Measurements from ENCODE around the gene ALOX5. TPM values are rescaled to one million over a fixed set of nuclear protein-coding genes. Genes with fewer than 3 reads are reported as not detected.

The ALOX5 gene
- total RNA-seq, 4 donors from 2014 or later: 14.2 to 48.5 (median 21.2) TPM

GRCh38 chr10:45380903-45381620 lies 7.0 kb downstream of the ALOX5 start:
- intact Hi-C loops (cut with DNase I): no loop called here
- H3K36me3 ChIP-seq: no peaks in the 10 kb centered on the region
- H3K4me3 ChIP-seq: no peak overlapping the region
- H3K27ac ChIP-seq (replicated peaks in 1 of 4): peak overlapping the region in 1 of 4 donors; percentile 27
- DNase-seq (ENCODE audit: extremely low spot score): no peak
- H3K27me3 ChIP-seq: peaks cover 0 to 62% (median 0%) of the 10 kb centered on the region in 4 donors
- H3K9me3 ChIP-seq: no peaks in the 10 kb centered on the region
- whole genome bisulfite sequencing: 78% methylated on average over 5 of the region's 8 CpGs
- TF ChIP-seq CTCF (IDR thresholded peaks at IDR 0.05): no peak
- TF ChIP-seq EP300 (IDR thresholded peaks at IDR 0.05): no peak
- TF ChIP-seq POLR2AphosphoS5 (IDR thresholded peaks at IDR 0.05): peak in 1 of 2 donors; percentile 6
- TF ChIP-seq POLR2A (IDR thresholded peaks at IDR 0.05; ENCODE audit: low read depth): peak; percentile 9
- peaks cover 0 to 4% (median 0%) of the 10 kb centered on the region in 4 donors for H3K4me1 ChIP-seq

GRCh38 chr10:45382591-45382990 lies 8.6 kb downstream of the ALOX5 start:
- intact Hi-C loops (cut with DNase I): no loop called here
- H3K27ac ChIP-seq (replicated peaks in 1 of 4): no peak overlapping the region
- H3K9me3 ChIP-seq: no peaks in the 10 kb centered on the region
- H3K4me3 ChIP-seq: no peak overlapping the region
- no peak for DNase-seq (ENCODE audit: extremely low spot score)
- no peak for TF ChIP-seq EP300 (IDR thresholded peaks at IDR 0.05)
- TF ChIP-seq CTCF (IDR thresholded peaks at IDR 0.05): no peak
- no peak for TF ChIP-seq POLR2A (IDR thresholded peaks at IDR 0.05; ENCODE audit: low read depth)
- no peak for TF ChIP-seq POLR2AphosphoS5 (IDR thresholded peaks at IDR 0.05)
- H3K4me1 ChIP-seq: peaks cover 0 to 4% (median 0%) of the 10 kb centered on the region in 4 donors
- peaks cover 0 to 50% (median 0%) of the 10 kb centered on the region in 4 donors for H3K27me3 ChIP-seq
- H3K36me3 ChIP-seq: no peaks in the 10 kb centered on the region
- 91% methylated on average over 12 of the region's 17 CpGs for WGBS

- intact Hi-C loops (cut with DNase I): no loop called here
- TF ChIP-seq EP300 (IDR thresholded peaks at IDR 0.05) (no peak), POLR2AphosphoS5 (IDR thresholded peaks at IDR 0.05) (no peak), POLR2A (IDR thresholded peaks at IDR 0.05; ENCODE audit: low read depth) (no peak), CTCF (IDR thresholded peaks at IDR 0.05) (no peak)
- Histone ChIP-seq H3K4me1 (peaks cover 0 to 4% (median 0%) of the 10 kb centered on the region in 4 donors), H3K36me3 (no peaks in the 10 kb centered on the region), H3K27ac (replicated peaks in 1 of 4) (no peak overlapping the region), H3K4me3 (no peak overlapping the region), H3K9me3 (no peaks in the 10 kb centered on the region), H3K27me3 (peaks cover 0 to 38% (median 0%) of the 10 kb centered on the region in 4 donors)
- no peak for DNase-seq (ENCODE audit: extremely low spot score)
- 85% methylated on average over 4 of the region's 4 CpGs for WGBS
Measured at GRCh38 chr10:45383682-45384330, 9.8 kb downstream of the ALOX5 start.

GRCh38 chr10:45386657-45387056 lies 12.6 kb downstream of the ALOX5 start:
- intact Hi-C loops (cut with DNase I): no loop called here
- Histone ChIP-seq H3K27me3 (peaks cover 0 to 9% (median 0%) of the 10 kb centered on the region in 4 donors), H3K4me1 (no peaks in the 10 kb centered on the region), H3K4me3 (no peak overlapping the region), H3K9me3 (no peaks in the 10 kb centered on the region), H3K36me3 (no peaks in the 10 kb centered on the region), H3K27ac (replicated peaks in 1 of 4) (no peak overlapping the region)
- no peak for DNase-seq (ENCODE audit: extremely low spot score)
- 86% methylated on average over 5 of the region's 5 CpGs for WGBS
- no peak for TF ChIP-seq POLR2AphosphoS5 (IDR thresholded peaks at IDR 0.05)
- TF ChIP-seq CTCF (IDR thresholded peaks at IDR 0.05): no peak
- no peak for TF ChIP-seq POLR2A (IDR thresholded peaks at IDR 0.05; ENCODE audit: low read depth)
- no peak for TF ChIP-seq EP300 (IDR thresholded peaks at IDR 0.05)
